ENCODE results near the gene ZNF217.
A peak's percentile ranks its signal among the peaks of the same experiment; 100 is the strongest.

ZNF217 gene

DNA sequence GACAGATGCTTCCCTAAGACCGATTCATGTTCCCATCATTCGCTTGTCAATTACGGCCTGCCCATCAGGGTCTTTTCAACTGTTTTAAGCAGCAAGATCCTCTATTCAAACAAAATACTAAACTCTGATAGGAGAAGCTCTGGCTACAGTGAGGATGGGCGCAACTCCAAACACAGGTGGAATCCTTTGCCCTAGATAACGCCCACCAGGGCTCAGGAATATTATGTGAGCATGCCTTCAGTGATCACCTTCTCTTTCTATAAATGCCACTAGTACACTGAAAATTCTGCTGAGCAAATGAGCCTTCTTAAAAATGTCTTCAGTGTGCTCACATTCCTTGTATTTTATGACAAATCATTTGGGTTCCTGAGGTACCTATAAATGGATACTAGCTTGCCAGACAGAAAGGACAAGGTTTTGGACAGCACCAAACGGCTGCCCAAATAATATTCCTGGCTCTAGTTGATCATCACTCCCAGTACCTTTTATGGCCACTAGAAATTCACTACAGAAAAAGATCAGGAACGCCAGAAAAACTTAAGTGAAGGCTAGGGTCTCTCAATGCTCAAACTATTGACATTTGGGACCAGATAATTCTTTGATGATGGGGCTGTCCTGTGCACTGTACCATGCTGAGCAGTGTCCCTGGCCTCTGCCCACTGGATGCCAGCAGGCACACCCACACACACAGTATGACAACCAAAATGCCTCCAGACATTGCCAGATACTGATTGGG lies 13.1 kb downstream of the ZNF217 start:
- TF ChIP-seq, protein P1, sequence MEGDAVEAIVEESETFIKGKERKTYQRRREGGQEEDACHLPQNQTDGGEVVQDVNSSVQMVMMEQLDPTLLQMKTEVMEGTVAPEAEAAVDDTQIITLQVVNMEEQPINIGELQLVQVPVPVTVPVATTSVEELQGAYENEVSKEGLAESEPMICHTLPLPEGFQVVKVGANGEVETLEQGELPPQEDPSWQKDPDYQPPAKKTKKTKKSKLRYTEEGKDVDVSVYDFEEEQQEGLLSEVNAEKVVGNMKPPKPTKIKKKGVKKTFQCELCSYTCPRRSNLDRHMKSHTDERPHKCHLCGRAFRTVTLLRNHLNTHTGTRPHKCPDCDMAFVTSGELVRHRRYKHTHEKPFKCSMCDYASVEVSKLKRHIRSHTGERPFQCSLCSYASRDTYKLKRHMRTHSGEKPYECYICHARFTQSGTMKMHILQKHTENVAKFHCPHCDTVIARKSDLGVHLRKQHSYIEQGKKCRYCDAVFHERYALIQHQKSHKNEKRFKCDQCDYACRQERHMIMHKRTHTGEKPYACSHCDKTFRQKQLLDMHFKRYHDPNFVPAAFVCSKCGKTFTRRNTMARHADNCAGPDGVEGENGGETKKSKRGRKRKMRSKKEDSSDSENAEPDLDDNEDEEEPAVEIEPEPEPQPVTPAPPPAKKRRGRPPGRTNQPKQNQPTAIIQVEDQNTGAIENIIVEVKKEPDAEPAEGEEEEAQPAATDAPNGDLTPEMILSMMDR (IDR thresholded peaks at IDR 0.05; ENCODE audit: low read depth, low read length), result no peak
- H3K4me3 ChIP-seq (ENCODE audit: low read depth, low read length), result no peak overlapping the region

- peak overlapping the region; percentile 30 for H3K4me3 ChIP-seq (ENCODE audit: low read depth, low read length)
Measured at GRCh38 chr20:53579581-53580375, 13.9 kb downstream of the ZNF217 start.

GRCh38 chr20:53579266-53579580 lies 14.4 kb downstream of the ZNF217 start:
- TF ChIP-seq, protein P1 (IDR thresholded peaks at IDR 0.05; ENCODE audit: low read depth, low read length), result no peak
- no peak overlapping the region; the same call in 1 of the 2 replicates for H3K4me3 ChIP-seq (ENCODE audit: low read depth, low read length)

More at GRCh38 chr20:53579581-53580375, 13.9 kb downstream of the ZNF217 start:
- TF ChIP-seq, protein P1 (IDR thresholded peaks at IDR 0.05; ENCODE audit: low read depth, low read length), result no peak

DNA sequence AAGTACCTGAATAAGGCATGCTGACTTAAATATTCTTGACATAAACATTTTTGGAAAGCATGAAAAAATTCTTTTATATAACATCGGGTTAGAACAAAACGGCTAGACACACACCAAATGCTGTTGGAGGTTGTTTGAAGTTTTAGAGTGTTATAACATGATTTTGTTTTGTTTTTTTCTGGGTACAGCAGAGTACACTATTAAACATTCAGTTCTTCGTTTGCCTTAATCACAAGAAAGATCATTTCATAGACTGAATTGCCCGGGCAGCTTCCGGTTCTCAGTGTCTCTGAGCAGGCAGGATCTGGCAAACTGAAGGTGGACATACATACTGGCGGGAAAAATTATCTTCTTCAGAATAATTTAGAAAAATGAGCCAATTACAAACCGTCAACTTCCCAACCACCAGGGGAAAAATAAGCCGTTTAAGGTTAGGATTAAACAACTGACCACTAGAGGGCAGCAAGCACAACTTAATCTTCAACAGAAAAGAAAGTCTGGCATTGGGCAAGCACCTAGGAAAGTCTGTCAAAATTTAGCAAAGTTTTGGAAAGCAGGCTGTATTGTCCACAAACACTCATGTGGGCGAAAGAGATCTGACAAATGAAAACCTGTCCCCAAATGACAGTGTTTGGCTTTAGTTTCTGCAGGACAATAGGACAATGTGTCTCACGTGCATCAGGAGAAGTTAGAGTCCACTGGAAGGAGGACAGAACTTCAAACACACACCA lies 15.0 kb downstream of the ZNF217 start:
- H3K4me3 ChIP-seq (ENCODE audit: low read depth, low read length), result no peak overlapping the region

GRCh38 chr20:53576586-53577318 lies 16.9 kb downstream of the ZNF217 start:
- TF ChIP-seq, protein P1 (IDR thresholded peaks at IDR 0.05; ENCODE audit: low read depth, low read length), result no peak
- no peak overlapping the region for H3K4me3 ChIP-seq (ENCODE audit: low read depth, low read length)

More for the DNA sequence above, 15.0 kb downstream of the ZNF217 start:
- TF ChIP-seq, protein P1 (IDR thresholded peaks at IDR 0.05; ENCODE audit: low read depth, low read length), result peak; percentile 57

GRCh38 chr20:53576195-53576580 lies 17.5 kb downstream of the ZNF217 start:
- no peak overlapping the region for H3K4me3 ChIP-seq (ENCODE audit: low read depth, low read length)
- TF ChIP-seq, protein P1 (IDR thresholded peaks at IDR 0.05; ENCODE audit: low read depth, low read length), result no peak

Data from WI38 (cell line).